ENCODE measurements around the gene NPAS3. TPM values are rescaled to one million over a fixed set of nuclear protein-coding genes. Genes with fewer than 3 reads are reported as not detected.

The NPAS3 gene
- total RNA-seq, 3 donors from 2014 or later: 0.96 to 4.0 (median 2.0) TPM

- Histone ChIP-seq H3K27me3 (no peaks in the 10 kb centered on the region), H3K4me3 (no peak overlapping the region), H3K27ac (no peak overlapping the region), H3K4me1 (no peaks in the 10 kb centered on the region), H3K36me3 (no peaks in the 10 kb centered on the region), H3K9me3 (no peaks in the 10 kb centered on the region)
- DNase-seq (ENCODE audit: low spot score in 2 of 2): no peak
- intact Hi-C loops (cut with DNase I; ENCODE audit: low total_unique reads): no loop called here
- TF ChIP-seq POLR2AphosphoS5 (IDR thresholded peaks at IDR 0.05) (no peak), CTCF (IDR thresholded peaks at IDR 0.05) (no peak), POLR2A (IDR thresholded peaks at IDR 0.05) (no peak)
Observed at GRCh38 chr14:33480887-33481184, 542.2 kb downstream of the NPAS3 start.

GRCh38 chr14:33483110-33483509 lies 544.4 kb downstream of the NPAS3 start:
- Histone ChIP-seq H3K27ac (no peak overlapping the region), H3K27me3 (no peaks in the 10 kb centered on the region), H3K4me1 (no peaks in the 10 kb centered on the region), H3K36me3 (no peaks in the 10 kb centered on the region), H3K9me3 (no peaks in the 10 kb centered on the region), H3K4me3 (no peak overlapping the region)
- intact Hi-C loops (cut with DNase I; ENCODE audit: low total_unique reads): no loop called here
- DNase-seq (ENCODE audit: low spot score in 2 of 2): no peak
- TF ChIP-seq POLR2AphosphoS5 (IDR thresholded peaks at IDR 0.05) (no peak), CTCF (IDR thresholded peaks at IDR 0.05) (no peak), POLR2A (IDR thresholded peaks at IDR 0.05) (no peak)

GRCh38 chr14:33483541-33483940 lies 544.9 kb downstream of the NPAS3 start:
- no peaks in the 10 kb centered on the region for H3K36me3 ChIP-seq
- H3K27me3 ChIP-seq: no peaks in the 10 kb centered on the region
- no peaks in the 10 kb centered on the region for H3K9me3 ChIP-seq
- no peak for DNase-seq (ENCODE audit: low spot score in 2 of 2)
- TF ChIP-seq POLR2AphosphoS5 (IDR thresholded peaks at IDR 0.05): no peak
- no peak for TF ChIP-seq CTCF (IDR thresholded peaks at IDR 0.05)
- TF ChIP-seq POLR2A (IDR thresholded peaks at IDR 0.05): no peak
- H3K4me1 ChIP-seq: no peaks in the 10 kb centered on the region
- intact Hi-C loops (cut with DNase I; ENCODE audit: low total_unique reads): no loop called here
- H3K4me3 ChIP-seq: no peak overlapping the region
- no peak overlapping the region for H3K27ac ChIP-seq

GRCh38 chr14:33484264-33484663 lies 545.6 kb downstream of the NPAS3 start:
- H3K9me3 ChIP-seq: no peaks in the 10 kb centered on the region
- no peak for DNase-seq (ENCODE audit: low spot score in 2 of 2)
- no peaks in the 10 kb centered on the region for H3K36me3 ChIP-seq
- H3K27ac ChIP-seq: no peak overlapping the region
- intact Hi-C loops (cut with DNase I; ENCODE audit: low total_unique reads): no loop called here
- H3K27me3 ChIP-seq: no peaks in the 10 kb centered on the region
- TF ChIP-seq POLR2A (IDR thresholded peaks at IDR 0.05) (no peak), POLR2AphosphoS5 (IDR thresholded peaks at IDR 0.05) (no peak), CTCF (IDR thresholded peaks at IDR 0.05) (no peak)
- H3K4me1 ChIP-seq: no peaks in the 10 kb centered on the region
- H3K4me3 ChIP-seq: no peak overlapping the region

- H3K27ac ChIP-seq: no peak overlapping the region
- H3K27me3 ChIP-seq: no peaks in the 10 kb centered on the region
- no peaks in the 10 kb centered on the region for H3K4me1 ChIP-seq
- intact Hi-C loops (cut with DNase I; ENCODE audit: low total_unique reads): no loop called here
- H3K4me3 ChIP-seq: no peak overlapping the region
- DNase-seq (ENCODE audit: low spot score in 2 of 2): no peak
- H3K9me3 ChIP-seq: no peaks in the 10 kb centered on the region
- no peaks in the 10 kb centered on the region for H3K36me3 ChIP-seq
- no peak for TF ChIP-seq CTCF (IDR thresholded peaks at IDR 0.05)
Observed at GRCh38 chr14:33486332-33486890, 547.7 kb downstream of the NPAS3 start.

Measured in breast epithelium (tissue), 4 donors.